ENCODE measurements around the gene GTPBP4. TPM values are rescaled to one million over a fixed set of nuclear protein-coding genes. Genes with fewer than 3 reads are reported as not detected.

The GTPBP4 gene
- total and polyA plus RNA-seq, 9 of the 15 experiments (the other 6 are each of a cell fraction or from before 2014, with no cell fraction given): 79.0 to 155 (median 128) TPM

GRCh38 chr10:963186-963585, 25.0 kb upstream of the GTPBP4 start:
- DNase-seq (ENCODE audit: extremely low read depth in 1 of 4, low spot score in 3 of 4): no peak
- H3K27me3 ChIP-seq (ENCODE audit: control insufficient read depth in 2 of 2, insufficient read depth in 2 of 2, low read length in 2 of 2): peaks cover 28 to 43% of the 10 kb centered on the region in 2 experiments; a peak in 4 of 5 replicates
- H3K79me2 ChIP-seq (ENCODE audit: control insufficient read depth, insufficient read depth, low read length): no peaks in the 10 kb centered on the region
- 23% methylated on average over 5 of the region's 5 CpGs for WGBS (ENCODE audit: insufficient coverage, low coverage, missing lambda C conversion rate)
- no TSS peak for BruUV-seq (replicated peaks)
- POLR2A ChIA-PET: interaction anchor here (1.2 kb wide), 2 partner anchors 10 to 26 kb away, joined by 3 to 4 read pairs; no protein-coding TSS in a partner anchor
- H3K4me1 ChIP-seq (replicated peaks in 1 of 2; ENCODE audit: control insufficient read depth in 2 of 2, insufficient read depth in 2 of 2, low read length in 2 of 2): peaks cover 0 to 8% of the 10 kb centered on the region in 2 experiments; a peak in 3 of 5 replicates
- in situ Hi-C loops (cut with MboI) (no loop called here), intact Hi-C loops (cut with micrococcal nuclease) (no loop called here)
- no peaks in the 10 kb centered on the region for H3K9me3 ChIP-seq (replicated peaks; ENCODE audit: control insufficient read depth, insufficient read depth, low read depth, low read length)
- CTCF ChIA-PET (ENCODE audit: low intra/inter-chr PET ratio): no interaction called here
- no peak for FAIRE-seq
- no peaks in the 10 kb centered on the region for H4K20me1 ChIP-seq (replicated peaks; ENCODE audit: control insufficient read depth, insufficient read depth, low read length)
- no peaks in the 10 kb centered on the region for H3K36me3 ChIP-seq (ENCODE audit: control insufficient read depth, insufficient read depth, low read length)
- H3K27ac ChIP-seq (ENCODE audit: extremely low read depth, low read depth, low read length): no peak overlapping the region
- no peak overlapping the region for H3K4me3 ChIP-seq
- no peak overlapping the region for H3K4me2 ChIP-seq (ENCODE audit: insufficient read depth, low read length)
- no peak for ATAC-seq
- no peak overlapping the region for H3K9ac ChIP-seq (ENCODE audit: insufficient read depth in 1 of 2, low read depth in 2 of 2, low read length in 2 of 2)
- no peaks in the 10 kb centered on the region for H3K9me1 ChIP-seq (ENCODE audit: control insufficient read depth, insufficient read depth, low read length)
- H2AFZ ChIP-seq (ENCODE audit: low read depth, low read length): peak overlapping the region; percentile 46
- TF ChIP-seq DDX20 (tag; IDR thresholded peaks at IDR 0.05; ENCODE audit: low read depth) (no peak), KDM5B (IDR thresholded peaks at IDR 0.05; ENCODE audit: insufficient replicate concordance, low read depth, low read length) (no peak), MAX (CRISPR knock-in tag; IDR thresholded peaks at IDR 0.05) (peak; percentile 70; the same call in 1 of the 2 replicates), ILF3 (IDR thresholded peaks at IDR 0.05; ENCODE audit: borderline replicate concordance) (no peak), SMAD4 (CRISPR knock-in tag; conservative IDR thresholded peaks at IDR 0.05) (0 out of 2 replicates have a peak, but pooled peaks have one; percentile 12), L3MBTL2 (IDR thresholded peaks at IDR 0.05) (peak; percentile 43; the same call in 1 of the 2 replicates), LEF1 (IDR thresholded peaks at IDR 0.05) (no peak), ZNF121 (CRISPR knock-in tag; conservative IDR thresholded peaks at IDR 0.05) (no peak), SREBF2 (CRISPR knock-in tag; IDR thresholded peaks at IDR 0.05) (no peak), PTBP1 (IDR thresholded peaks at IDR 0.05; ENCODE audit: low read depth, low read length) (no peak), ZBTB34 (CRISPR knock-in tag; IDR thresholded peaks at IDR 0.05) (no peak), MYNN (IDR thresholded peaks at IDR 0.05) (no peak), MYNN (CRISPR knock-in tag; IDR thresholded peaks at IDR 0.05) (no peak), MEF2A (IDR thresholded peaks at IDR 0.05; ENCODE audit: control insufficient read depth, low read depth, low read length) (no peak), USF1 (CRISPR knock-in tag; IDR thresholded peaks at IDR 0.05) (no peak), DLX4 (CRISPR knock-in tag; IDR thresholded peaks at IDR 0.05) (no peak), SMAD1 (IDR thresholded peaks at IDR 0.05; ENCODE audit: low read depth, low read length, partially characterized antibody) (no peak)

Measured in K562 (cell line).